Measurements from ENCODE around the gene TMEM72.

- TF ChIP-seq CTCF (IDR thresholded peaks at IDR 0.05) = no peak
- no peak for TF ChIP-seq POLR2A (IDR thresholded peaks at IDR 0.05)
Measured at GRCh38 chr10:44949915-44950314, 38.8 kb downstream of the TMEM72 start.

Measured in thyroid gland (tissue), 4 donors.